ENCODE results near the gene IFI35.
"Not testable (repeated sequence)": the region's sequence is repeated elsewhere in the genome, so short reads cannot be mapped to it uniquely, and the experiment has no call there.

GRCh38 chr17:42975701-42976100, 30.9 kb upstream of the IFI35 start:
- TF ChIP-seq RCOR1 (IDR thresholded peaks at IDR 0.05; ENCODE audit: low read depth, low read length); CTCF (IDR thresholded peaks at IDR 0.05); EHMT2 (IDR thresholded peaks at IDR 0.05; ENCODE audit: low read depth); RFX5 (IDR thresholded peaks at IDR 0.05); CEBPB (IDR thresholded peaks at IDR 0.05); JUN (IDR thresholded peaks at IDR 0.05); SREBF2 (IDR thresholded peaks at IDR 0.05); USF2 (IDR thresholded peaks at IDR 0.05); POLR2A (IDR thresholded peaks at IDR 0.05; ENCODE audit: low read length); SMC3 (IDR thresholded peaks at IDR 0.05); ESRRA (IDR thresholded peaks at IDR 0.05; ENCODE audit: borderline replicate concordance, low read length); ELK1 (IDR thresholded peaks at IDR 0.05; ENCODE audit: low read depth, low read length); REST (IDR thresholded peaks at IDR 0.05): not testable (repeated sequence)
